Mucosa of stomach (tissue), 1 donor: ENCODE results near the gene TPM2.
"Not testable (repeated sequence)": the region's sequence is repeated elsewhere in the genome, so short reads cannot be mapped to it uniquely, and the experiment has no call there.

Source experiments
- H3K27me3 ChIP-seq: one replicate; pipeline ENCODE4 v1.7.0; 2013; ENCODE audit warnings: mild to moderate bottlenecking, low read length; ENCODE audit not compliant: control insufficient read depth, insufficient read depth
- H3K36me3 ChIP-seq: one replicate; pipeline ENCODE4 v1.7.0; 2013; ENCODE audit warnings: low read length; ENCODE audit not compliant: control insufficient read depth, insufficient read depth
- H3K4me1 ChIP-seq: one replicate; pipeline ENCODE4 v1.7.0; 2013; ENCODE audit warnings: mild to moderate bottlenecking, low read length; ENCODE audit not compliant: control insufficient read depth, insufficient read depth
- H3K4me3 ChIP-seq: one replicate; pipeline ENCODE4 v1.7.0; 2013; ENCODE audit warnings: low read length
- H3K9ac ChIP-seq: one replicate; pipeline ENCODE4 v1.7.0; 2013; ENCODE audit warnings: mild to moderate bottlenecking, low read length, moderate library complexity
- H3K9me3 ChIP-seq: one replicate; pipeline ENCODE4 v1.7.0; 2013; ENCODE audit warnings: mild to moderate bottlenecking, low read length, moderate library complexity; ENCODE audit not compliant: control insufficient read depth
- donor health status: Pancreatic carcinoma.

TPM2 gene

GRCh38 chr9:35639631-35640030 is 50.1 kb downstream of the TPM2 start:
- Histone ChIP-seq H3K9me3 (no peaks in the 10 kb centered on the region), H3K9ac (no peak overlapping the region), H3K36me3 (no peaks in the 10 kb centered on the region), H3K27me3 (no peaks in the 10 kb centered on the region), H3K4me1 (no peaks in the 10 kb centered on the region), H3K4me3 (no peak overlapping the region)

- not testable (repeated sequence) for H3K4me3 ChIP-seq, H3K9me3 ChIP-seq, H3K36me3 ChIP-seq, H3K27me3 ChIP-seq, H3K4me1 ChIP-seq, H3K9ac ChIP-seq
These were observed 50.5 kb downstream of the TPM2 start for GRCh38 chr9:35639225-35639624.

- H3K4me1 ChIP-seq, H3K4me3 ChIP-seq, H3K36me3 ChIP-seq, H3K27me3 ChIP-seq, H3K9ac ChIP-seq, H3K9me3 ChIP-seq: not testable (repeated sequence)
These were observed 51.0 kb downstream of the TPM2 start for GRCh38 chr9:35638751-35639150.

- H3K36me3 ChIP-seq, H3K9ac ChIP-seq, H3K9me3 ChIP-seq, H3K4me3 ChIP-seq, H3K27me3 ChIP-seq, H3K4me1 ChIP-seq: not testable (repeated sequence)
These were observed 52.2 kb downstream of the TPM2 start for GRCh38 chr9:35637427-35637955.

- not testable (repeated sequence) for H3K9ac ChIP-seq, H3K36me3 ChIP-seq, H3K4me1 ChIP-seq, H3K4me3 ChIP-seq, H3K9me3 ChIP-seq, H3K27me3 ChIP-seq
These were observed 52.9 kb downstream of the TPM2 start for GRCh38 chr9:35636877-35637246.

- no peaks in the 10 kb centered on the region for H3K27me3 ChIP-seq
- H3K9ac ChIP-seq, result no peak overlapping the region
- no peaks in the 10 kb centered on the region for H3K36me3 ChIP-seq
- no peak overlapping the region for H3K4me3 ChIP-seq
- H3K4me1 ChIP-seq, result no peaks in the 10 kb centered on the region
- H3K9me3 ChIP-seq, result no peaks in the 10 kb centered on the region
These were observed 53.4 kb downstream of the TPM2 start for GRCh38 chr9:35636135-35636876.

GRCh38 chr9:35635730-35636129 is 54.0 kb downstream of the TPM2 start:
- H3K4me1 ChIP-seq, result no peaks in the 10 kb centered on the region
- no peak overlapping the region for H3K4me3 ChIP-seq
- H3K9me3 ChIP-seq, result no peaks in the 10 kb centered on the region
- no peaks in the 10 kb centered on the region for H3K27me3 ChIP-seq
- no peak overlapping the region for H3K9ac ChIP-seq
- H3K36me3 ChIP-seq, result no peaks in the 10 kb centered on the region
